Superior temporal gyrus (tissue), 1 donor: Measurements from ENCODE around the gene GALNTL6.

Experiments
- DNase-seq: peaks from one replicate; pipeline ENCODE4 v3.0.0-alpha.2; 2016; ENCODE audit errors: extremely low spot score

The GALNTL6 gene

DNA sequence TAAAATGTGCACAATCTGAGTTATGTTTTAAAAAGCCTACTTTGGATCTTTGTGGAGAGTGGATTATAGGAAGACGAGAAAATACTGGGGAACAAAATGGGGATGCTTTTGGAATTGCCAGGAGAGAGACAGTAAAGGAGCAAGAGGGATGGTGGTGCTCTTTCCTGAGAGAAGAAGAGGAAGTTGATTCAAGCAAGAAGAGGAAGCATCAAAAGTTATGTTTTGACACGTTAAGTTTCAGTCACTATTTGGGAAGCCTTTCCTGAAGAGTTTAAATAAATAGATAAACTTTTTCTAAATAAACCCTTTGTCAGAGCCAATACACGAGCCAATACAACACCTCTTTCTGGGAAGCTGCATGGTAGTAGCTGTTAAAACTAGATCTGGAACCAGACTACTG is 394.1 kb downstream of the GALNTL6 start:
- DNase-seq: no peak

DNA sequence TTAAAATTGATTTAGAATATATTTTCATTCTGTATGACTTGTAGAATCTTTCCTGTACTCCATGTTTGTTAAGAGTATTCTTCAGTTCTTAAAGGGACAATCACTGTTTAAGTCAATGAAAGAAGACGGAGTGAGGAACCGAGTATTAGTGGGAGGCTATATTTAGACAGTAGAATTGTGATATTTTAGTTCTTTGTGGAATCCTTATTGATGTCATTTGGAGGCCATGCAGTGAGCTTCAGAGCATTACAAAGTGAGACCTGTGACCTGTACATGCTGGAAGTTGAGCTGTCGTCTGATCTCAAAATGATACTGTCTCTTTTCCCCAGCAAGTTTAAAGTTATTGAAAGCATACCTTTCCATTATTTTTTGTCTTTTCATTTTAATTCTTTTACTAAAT is 394.7 kb downstream of the GALNTL6 start:
- DNase-seq: no peak

GRCh38 chr4:172220679-172221078 is 407.5 kb downstream of the GALNTL6 start:
- DNase-seq: no peak

DNA sequence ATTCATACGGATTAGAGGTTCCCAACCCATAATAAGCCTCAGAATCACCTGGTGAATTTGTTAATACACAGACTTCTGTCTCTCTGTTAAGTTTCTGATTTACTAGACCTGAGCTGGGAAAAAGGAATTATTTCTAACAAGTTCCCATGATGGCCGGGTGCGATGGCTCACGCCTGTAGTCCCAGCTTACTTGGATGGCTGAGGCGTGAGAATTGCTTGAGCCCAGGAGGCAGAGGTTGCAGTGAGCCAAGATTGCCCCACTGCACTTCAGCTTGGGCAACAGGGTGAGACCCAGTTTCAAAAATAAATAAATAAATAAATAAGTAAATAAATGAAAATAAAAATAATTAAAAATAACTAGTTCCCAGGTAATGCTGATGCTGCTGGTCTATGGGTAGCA is 412.3 kb downstream of the GALNTL6 start:
- DNase-seq: no peak

DNA sequence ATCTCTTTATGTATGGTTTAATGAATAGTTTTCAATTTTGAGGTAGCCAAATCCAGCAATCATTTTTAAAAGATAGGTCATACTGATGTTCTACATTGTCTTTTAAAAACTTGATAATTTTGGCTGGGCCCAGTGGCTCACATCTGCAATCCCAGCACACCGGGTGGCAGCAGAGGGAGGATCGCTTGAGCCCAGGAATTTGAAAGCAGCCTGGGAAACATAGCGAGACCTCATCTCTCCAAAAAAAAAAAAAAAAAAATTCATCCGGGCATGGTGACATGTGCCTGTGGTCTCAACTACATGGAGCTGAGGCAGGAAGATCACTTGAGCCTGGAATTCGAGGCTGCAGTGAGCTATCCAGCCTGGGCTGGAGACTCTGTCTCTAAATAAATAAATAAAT is 419.8 kb downstream of the GALNTL6 start:
- no peak for DNase-seq

GRCh38 chr4:172243551-172243950 is 430.3 kb downstream of the GALNTL6 start:
- no peak for DNase-seq

- DNase-seq: no peak
Observed at GRCh38 chr4:172245516-172245915, 432.3 kb downstream of the GALNTL6 start.

GRCh38 chr4:172253409-172253808 is 440.2 kb downstream of the GALNTL6 start:
- DNase-seq: no peak

DNA sequence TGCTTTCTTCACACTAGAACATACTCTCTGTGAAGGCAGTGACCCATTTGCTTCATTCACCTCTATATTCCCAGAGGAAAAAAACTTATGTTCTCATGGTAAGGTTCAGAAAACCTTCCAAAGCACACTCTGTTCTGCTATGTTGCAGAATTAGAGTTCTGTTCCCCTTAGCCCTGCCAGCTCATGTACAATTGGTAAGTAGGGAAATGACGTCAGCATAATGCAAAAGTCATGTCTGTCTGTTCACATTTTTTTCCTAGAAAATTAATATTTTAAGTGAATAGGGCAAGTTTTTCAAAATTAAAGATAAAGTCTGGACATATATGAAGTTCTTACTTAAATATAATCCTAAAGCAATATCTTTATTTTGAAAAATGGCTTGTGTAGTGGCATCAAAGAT is 443.6 kb downstream of the GALNTL6 start:
- DNase-seq: no peak

- DNase-seq: no peak
Observed at GRCh38 chr4:172270397-172270796, 457.2 kb downstream of the GALNTL6 start.

DNA sequence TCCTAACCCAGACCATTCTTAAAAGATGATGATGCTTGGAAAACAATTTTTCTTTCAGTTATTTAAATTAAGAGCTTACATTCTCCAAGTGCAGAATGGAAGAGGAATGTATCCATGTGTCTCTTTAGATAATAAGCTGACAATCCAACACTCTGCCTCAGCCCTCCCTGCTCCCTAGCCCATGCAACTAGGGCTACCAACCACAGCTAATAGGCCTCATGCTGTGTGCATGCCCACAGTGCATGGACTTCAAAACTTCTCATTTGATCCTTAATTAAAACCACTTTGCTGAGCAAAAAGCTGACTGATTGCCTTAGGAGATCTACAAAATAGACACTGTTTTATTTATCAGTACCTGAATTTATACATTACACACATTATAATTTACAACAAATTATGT is 473.9 kb downstream of the GALNTL6 start:
- no peak for DNase-seq

GRCh38 chr4:172305698-172306097 is 492.5 kb downstream of the GALNTL6 start:
- DNase-seq: no peak

- DNase-seq: no peak
Observed at GRCh38 chr4:172308078-172308477, 494.9 kb downstream of the GALNTL6 start.

- DNase-seq: no peak
Observed at GRCh38 chr4:172311682-172312081, 498.5 kb downstream of the GALNTL6 start.

- no peak for DNase-seq
Observed at GRCh38 chr4:172323288-172323687, 510.1 kb downstream of the GALNTL6 start.

GRCh38 chr4:172344308-172344938 is 531.2 kb downstream of the GALNTL6 start:
- no peak for DNase-seq

DNA sequence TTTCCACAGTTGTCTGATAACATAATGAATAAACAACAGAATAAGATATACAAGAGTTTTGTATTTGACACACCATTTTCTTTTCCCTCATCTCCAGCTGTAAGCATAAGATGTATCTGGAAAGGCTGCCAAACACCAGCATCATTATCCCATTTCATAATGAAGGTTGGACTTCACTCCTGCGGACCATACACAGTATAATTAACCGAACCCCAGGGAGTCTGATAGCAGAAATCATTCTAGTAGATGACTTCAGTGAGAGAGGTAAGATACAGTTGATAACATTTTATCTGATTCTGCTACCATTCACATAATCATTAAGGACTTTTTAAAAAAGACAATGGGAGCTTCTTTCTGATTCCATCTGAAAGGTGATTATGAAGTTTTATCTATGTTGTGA is 535.2 kb downstream of the GALNTL6 start:
- DNase-seq: no peak

- no peak for DNase-seq
Observed at GRCh38 chr4:172352356-172352755, 539.2 kb downstream of the GALNTL6 start.

GRCh38 chr4:172356016-172356415 is 542.8 kb downstream of the GALNTL6 start:
- DNase-seq: no peak

GRCh38 chr4:172357006-172357540 is 543.9 kb downstream of the GALNTL6 start:
- no peak for DNase-seq

- DNase-seq: no peak
Observed at GRCh38 chr4:172362569-172362968, 549.4 kb downstream of the GALNTL6 start.

- DNase-seq: no peak
Observed at GRCh38 chr4:172369471-172369959, 556.3 kb downstream of the GALNTL6 start.

DNA sequence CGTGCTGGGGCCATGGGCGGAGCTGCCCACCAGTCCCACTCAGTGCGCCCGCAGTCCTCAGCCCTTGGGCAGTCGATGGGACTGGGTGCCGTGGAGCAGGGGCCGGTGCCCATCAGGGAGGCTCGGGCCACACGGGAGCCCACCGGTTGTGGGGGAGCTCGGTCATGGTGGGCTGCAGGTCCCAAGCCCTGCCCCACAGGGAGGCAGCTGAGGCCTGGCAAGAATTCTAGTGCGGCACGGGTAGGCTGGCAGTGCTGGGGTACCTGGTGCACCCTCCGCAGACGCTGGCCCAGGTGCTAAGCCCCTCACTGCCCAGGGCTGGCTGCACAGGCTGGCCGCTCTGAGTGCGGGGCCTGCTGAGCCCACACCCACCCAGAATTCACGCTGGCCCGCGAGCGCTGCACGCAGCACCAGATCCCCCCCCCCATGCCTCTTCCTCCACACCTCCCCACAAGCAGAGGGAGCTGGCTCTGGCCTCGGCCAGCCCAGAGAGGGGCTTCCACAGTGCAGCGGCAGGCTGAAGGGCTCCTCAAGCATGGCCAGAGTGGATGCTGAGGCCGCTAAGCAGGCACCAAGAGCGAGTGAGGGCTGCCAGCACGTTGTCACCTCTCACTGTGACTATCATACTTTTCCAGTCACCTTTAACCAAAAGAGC is 564.4 kb downstream of the GALNTL6 start:
- DNase-seq: no peak
